PC-3 (cell line): ENCODE measurements around the gene TRABD2A. TPM values are rescaled to one million over a fixed set of nuclear protein-coding genes. Genes with fewer than 3 reads are reported as not detected.
"Not testable (repeated sequence)": the region's sequence is repeated elsewhere in the genome, so short reads cannot be mapped to it uniquely, and the experiment has no call there.

Experiments used
- ATAC-seq: fragments of 200-7000 bp; cut with Tn5 transposase; 2 replicates; pipeline ENCODE4 v1.9.1; 2020; ENCODE audit warnings: mild to moderate bottlenecking, moderate library complexity
- BruUV-seq: library from RNA; stranded (reverse); fragments of 400-500 nt; replicated peaks from 2 replicates; lab custom pipeline; 2021; lab: Mats Ljungman, UMichigan
- CTCF ChIA-PET: fragments of 300-600 bp; sonication (Branson Sonifier 250); formaldehyde crosslinking; loops from one replicate; lab custom pipeline; 2022; ENCODE audit warnings: antibody characterized with exemption; lab: Charles Lee
- POLR2A ChIA-PET: fragments of 300-600 bp; sonication (Branson Sonifier 250); formaldehyde crosslinking; loops from one replicate; lab custom pipeline; 2022; ENCODE audit warnings: antibody characterized with exemption; ENCODE audit not compliant: unreplicated experiment; lab: Charles Lee
- DNase-seq: peaks from one replicate; pipeline ENCODE4 v3.0.0-alpha.2; 2015
- H2AFZ ChIP-seq: fragments of 300-600 bp; sonication (generic); 2 replicates; pipeline ENCODE4 v1.6.0; 2016; ENCODE audit warnings: antibody characterized with exemption, low read length
- H3F3A ChIP-seq: fragments of 300-600 bp; sonication (generic); one replicate; pipeline ENCODE4 v1.6.0; 2017; ENCODE audit warnings: antibody characterized with exemption, low read length, control low read depth, mild to moderate bottlenecking; ENCODE audit not compliant: unreplicated experiment
- H3K27ac ChIP-seq: fragments of 300-600 bp; sonication (generic); 2 replicates; pipeline ENCODE4 v1.5.1; 2016; ENCODE audit warnings: mild to moderate bottlenecking, low read length
- H3K27me3 ChIP-seq: fragments of 300-600 bp; sonication (generic); 2 replicates; pipeline ENCODE4 v1.6.1; 2016; ENCODE audit warnings: low read length, mixed read lengths
- H3K36me3 ChIP-seq: fragments of 300-600 bp; sonication (generic); 2 replicates; pipeline ENCODE4 v1.6.1; 2016; ENCODE audit warnings: low read depth, mixed run types, low read length, mixed read lengths
- H3K4me1 ChIP-seq: fragments of 300-600 bp; sonication (generic); 2 replicates; pipeline ENCODE4 v1.5.1; 2016; ENCODE audit warnings: low read length; ENCODE audit not compliant: insufficient read depth
- H3K4me2 ChIP-seq: fragments of 300-600 bp; sonication (generic); 2 replicates; pipeline ENCODE4 v1.6.0; 2016; ENCODE audit warnings: low read length
- H3K4me3 ChIP-seq: fragments of 300-600 bp; sonication (generic); 2 replicates; pipeline ENCODE4 v1.5.1; 2016; ENCODE audit warnings: mild to moderate bottlenecking, low read length, mixed read lengths
- H3K79me2 ChIP-seq: fragments of 300-600 bp; sonication (generic); 2 replicates; pipeline ENCODE4 v1.6.1; 2017; ENCODE audit warnings: low read length, mixed read lengths
- H3K9ac ChIP-seq: fragments of 300-600 bp; sonication (generic); 2 replicates; pipeline ENCODE4 v1.6.0; 2016; ENCODE audit warnings: mild to moderate bottlenecking, low read length
- H3K9me2 ChIP-seq: fragments of 300-600 bp; sonication (generic); replicated peaks from 2 replicates; pipeline ENCODE4 v1.6.1; 2016; ENCODE audit warnings: mixed run types, low read length, mixed read lengths
- H3K9me3 ChIP-seq: fragments of 300-600 bp; sonication (generic); 2 replicates; pipeline ENCODE4 v1.6.1; 2016; ENCODE audit warnings: low read length, mixed read lengths
- H4K20me1 ChIP-seq: fragments of 300-600 bp; sonication (generic); 2 replicates; pipeline ENCODE4 v1.6.1; 2016; ENCODE audit warnings: low read length, mixed read lengths
- EZH2 ChIP-seq: fragments of 300-600 bp; sonication (generic); IDR thresholded peaks from one replicate; pipeline ENCODE4 v1.6.1; 2017; ENCODE audit warnings: antibody characterized with exemption, mild to moderate bottlenecking, low read length; ENCODE audit not compliant: unreplicated experiment
- EZH2phosphoT487 ChIP-seq: fragments of 300-600 bp; sonication (generic); IDR thresholded peaks from 2 replicates; pipeline ENCODE4 v1.6.1; 2018; ENCODE audit warnings: mild to moderate bottlenecking, antibody characterized with exemption, low read length, borderline replicate concordance
- intact Hi-C: fragments of 100-400 bp; cut with micrococcal nuclease; formaldehyde crosslinking; loops from 2 replicates; pipeline ENCODE4 v1.9.0; 2023
- total RNA-seq: library from RNA; depleted of rRNA; stranded (reverse); fragments of >200 nt; gene quantifications from 2 replicates; pipeline ENCODE4 v1.2.3, GENCODE V29; 2014
- TF ChIP-seq, protein P1 (sequence below): fragments of 300-600 bp; sonication (generic); conservative IDR thresholded peaks from 2 replicates; pipeline ENCODE4 v1.5.1; 2017; ENCODE audit warnings: antibody characterized with exemption, low read depth, mild to moderate bottlenecking, low read length

TRABD2A gene
- total RNA-seq, 1 experiment from 2014 or later = 2.0 TPM

GRCh38 chr2:84919885-84920580, 39.1 kb upstream of the TRABD2A start:
- Histone ChIP-seq H3F3A (peaks cover 6% of the 10 kb centered on the region), H3K36me3 (no peaks in the 10 kb centered on the region), H3K9me2 (no peaks in the 10 kb centered on the region), H3K79me2 (no peaks in the 10 kb centered on the region), H3K4me3 (peak overlapping the region; percentile 60), H3K27ac (peak overlapping the region; percentile 94), H3K27me3 (no peaks in the 10 kb centered on the region), H4K20me1 (no peaks in the 10 kb centered on the region), H3K9me3 (no peaks in the 10 kb centered on the region), H2AFZ (peak overlapping the region; percentile 86), H3K4me1 (peaks cover 21% of the 10 kb centered on the region), H3K4me2 (peak overlapping the region; percentile 81), H3K9ac (peak overlapping the region; percentile 58)
- intact Hi-C loops = no loop called here
- peak; percentile 97 for ATAC-seq
- POLR2A ChIA-PET = interaction anchor here (0.5 to 1.6 kb wide), 6 partner anchors 13 to 461 kb away, joined by 3 to 15 read pairs (median 6); partner anchors contain the start of genes SUCLG1 and TMSB10
- CTCF ChIA-PET = interaction anchor here (1.0 kb wide), 1 partner anchor 26 kb away, joined by 3 read pairs; no protein-coding TSS in a partner anchor
- peak; percentile 97 for DNase-seq
- TF ChIP-seq, protein P1, sequence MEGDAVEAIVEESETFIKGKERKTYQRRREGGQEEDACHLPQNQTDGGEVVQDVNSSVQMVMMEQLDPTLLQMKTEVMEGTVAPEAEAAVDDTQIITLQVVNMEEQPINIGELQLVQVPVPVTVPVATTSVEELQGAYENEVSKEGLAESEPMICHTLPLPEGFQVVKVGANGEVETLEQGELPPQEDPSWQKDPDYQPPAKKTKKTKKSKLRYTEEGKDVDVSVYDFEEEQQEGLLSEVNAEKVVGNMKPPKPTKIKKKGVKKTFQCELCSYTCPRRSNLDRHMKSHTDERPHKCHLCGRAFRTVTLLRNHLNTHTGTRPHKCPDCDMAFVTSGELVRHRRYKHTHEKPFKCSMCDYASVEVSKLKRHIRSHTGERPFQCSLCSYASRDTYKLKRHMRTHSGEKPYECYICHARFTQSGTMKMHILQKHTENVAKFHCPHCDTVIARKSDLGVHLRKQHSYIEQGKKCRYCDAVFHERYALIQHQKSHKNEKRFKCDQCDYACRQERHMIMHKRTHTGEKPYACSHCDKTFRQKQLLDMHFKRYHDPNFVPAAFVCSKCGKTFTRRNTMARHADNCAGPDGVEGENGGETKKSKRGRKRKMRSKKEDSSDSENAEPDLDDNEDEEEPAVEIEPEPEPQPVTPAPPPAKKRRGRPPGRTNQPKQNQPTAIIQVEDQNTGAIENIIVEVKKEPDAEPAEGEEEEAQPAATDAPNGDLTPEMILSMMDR = no peak
- TF ChIP-seq EZH2 (no peak), EZH2phosphoT487 (no peak)
- BruUV-seq = TSS peak; percentile 99

- Histone ChIP-seq H3K4me3 (no peak overlapping the region), H3K9me3 (no peaks in the 10 kb centered on the region), H3K27me3 (no peaks in the 10 kb centered on the region), H4K20me1 (no peaks in the 10 kb centered on the region), H3K9ac (no peak overlapping the region), H3K4me1 (peaks cover 14% of the 10 kb centered on the region), H3K36me3 (no peaks in the 10 kb centered on the region), H3K9me2 (no peaks in the 10 kb centered on the region), H3K4me2 (no peak overlapping the region), H3K27ac (no peak overlapping the region), H2AFZ (no peak overlapping the region), H3F3A (peaks cover 6% of the 10 kb centered on the region), H3K79me2 (no peaks in the 10 kb centered on the region)
- POLR2A ChIA-PET = interaction anchor here (1.0 kb wide), 1 partner anchor 53 kb away, joined by 8 read pairs; the partner anchor contains the start of gene KCMF1
- TF ChIP-seq EZH2phosphoT487 (no peak), EZH2 (no peak)
- TF ChIP-seq, protein P1 = no peak
- DNase-seq (no peak), ATAC-seq (no peak)
- CTCF ChIA-PET = interaction anchor here (0.6 kb wide), 1 partner anchor 36 kb away, joined by 4 read pairs; no protein-coding TSS in a partner anchor
- intact Hi-C loops = no loop called here
- BruUV-seq = no TSS peak
Observed at GRCh38 chr2:84918430-84918829, 37.5 kb upstream of the TRABD2A start.

DNA sequence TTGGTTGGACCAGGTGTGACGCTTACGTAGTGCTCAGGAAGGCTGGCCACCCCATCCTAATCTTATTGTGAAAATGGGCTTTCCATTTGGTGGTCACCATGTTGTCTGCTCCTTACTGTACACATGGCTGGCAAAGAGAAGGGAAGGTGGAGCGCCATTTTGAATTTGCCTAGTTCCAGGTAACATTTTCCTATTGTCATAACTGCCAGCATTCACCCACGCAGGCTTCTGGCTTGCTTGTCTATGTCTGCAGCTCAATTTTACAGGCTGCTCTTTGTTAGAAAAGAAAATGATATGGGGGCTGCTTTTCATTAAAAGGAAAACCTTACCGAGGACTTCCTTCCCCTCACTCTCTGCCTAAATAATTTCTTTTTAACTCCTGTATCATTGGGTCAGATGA, 36.9 kb upstream of the TRABD2A start:
- H3K4me3 ChIP-seq, H3K9me2 ChIP-seq, DNase-seq, BruUV-seq, H3K27ac ChIP-seq, H3K9me3 ChIP-seq, H3K36me3 ChIP-seq, intact Hi-C loops, POLR2A ChIA-PET, H3K9ac ChIP-seq, H3K4me2 ChIP-seq, H3K27me3 ChIP-seq, H4K20me1 ChIP-seq, ATAC-seq, H3F3A ChIP-seq, H2AFZ ChIP-seq, H3K79me2 ChIP-seq: not testable (repeated sequence)
- peaks cover 14% of the 10 kb centered on the region for H3K4me1 ChIP-seq
- CTCF ChIA-PET = interaction anchor here (0.6 kb wide), 1 partner anchor 187 kb away, joined by 3 read pairs; no protein-coding TSS in a partner anchor

DNA sequence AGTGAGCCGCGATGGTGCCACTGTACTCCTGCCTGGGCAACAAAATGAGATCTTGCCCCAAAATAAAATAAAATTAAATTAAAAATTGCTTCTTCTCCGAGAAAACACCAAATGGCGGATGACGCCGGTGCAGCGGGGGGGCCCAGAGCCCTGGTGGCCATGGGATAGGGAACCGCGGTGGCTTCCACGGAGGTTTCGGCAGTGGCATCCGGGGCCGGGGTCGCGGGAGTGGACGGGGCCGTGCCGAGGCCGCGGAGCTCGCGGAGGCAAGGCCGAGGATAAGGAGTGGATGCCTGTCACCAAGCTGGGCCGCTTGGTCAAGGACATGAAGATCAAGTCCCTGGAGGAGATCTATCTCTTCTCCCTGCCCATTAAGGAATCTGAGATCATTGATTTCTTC, 34.8 kb upstream of the TRABD2A start:
- H3K4me3 ChIP-seq, ATAC-seq, H3K4me2 ChIP-seq, BruUV-seq, intact Hi-C loops, H3K9me2 ChIP-seq, H3K9ac ChIP-seq, DNase-seq, H3K27me3 ChIP-seq, H3K9me3 ChIP-seq, POLR2A ChIA-PET, H3K27ac ChIP-seq, H3K79me2 ChIP-seq, H3F3A ChIP-seq, H3K36me3 ChIP-seq, CTCF ChIA-PET, H4K20me1 ChIP-seq, H2AFZ ChIP-seq: not testable (repeated sequence)
- peaks cover 14% of the 10 kb centered on the region for H3K4me1 ChIP-seq
